K562 (cell line): Measurements from ENCODE around the gene LRRC41. TPM values are rescaled to one million over a fixed set of nuclear protein-coding genes. Genes with fewer than 3 reads are reported as not detected.

Experiments used
- ARID3A ChIP-seq: IDR thresholded peaks from 2 replicates; pipeline ENCODE4 v1.6.1; 2012; ENCODE audit warnings: low read depth, low read length, improper control_type of control experiment, borderline replicate concordance
- CAMTA2 ChIP-seq: fragments of 250-450 bp; sonication (Bioruptor Pico); conservative IDR thresholded peaks from 2 replicates; pipeline ENCODE4 v1.5.1; 2022
- LARP7 ChIP-seq: fragments of 450-650 bp; IDR thresholded peaks from 2 replicates; pipeline ENCODE4 v1.6.1; 2016
- MAFK ChIP-seq: IDR thresholded peaks from 2 replicates; pipeline ENCODE4 v1.6.1; 2011; ENCODE audit warnings: low read length, improper control_type of control experiment
- NR2C2 ChIP-seq, 2 experiments: fragments of 200-800 bp in 1 of 2; sonication (Bioruptor generic) in 1 of 2; sonication (generic) in 1 of 2; formaldehyde crosslinking in 1 of 2; IDR thresholded peaks; 2 replicates each; pipeline versions ENCODE4 v1.6.1 to v1.8.0; 2016 to 2022; ENCODE audit warnings: mild to moderate bottlenecking in 1 of 2, missing compliant biosample characterization in 1 of 2, missing genetic modification characterization in 1 of 2, missing genetic modification reagents in 1 of 2
- PTBP1 ChIP-seq: fragments of 200-400 bp; formaldehyde crosslinking; IDR thresholded peaks from 2 replicates; pipeline ENCODE4 v1.6.1; 2017; ENCODE audit warnings: low read depth, low read length
- TARDBP ChIP-seq: fragments of 450-650 bp; IDR thresholded peaks from 2 replicates; pipeline ENCODE4 v1.6.1; 2016
- TCF7L2 ChIP-seq: fragments of 150-350 bp; IDR thresholded peaks from 2 replicates; pipeline ENCODE4 v1.6.1; 2016; ENCODE audit warnings: low read depth, mild to moderate bottlenecking, low read length, moderate library complexity
- ZBTB1 ChIP-seq: sonication (generic); formaldehyde crosslinking; IDR thresholded peaks from 2 replicates; pipeline ENCODE4 v1.8.1; 2023; ENCODE audit warnings: missing genetic modification reagents, low read depth, mild to moderate bottlenecking, borderline replicate concordance
- ZBTB17 ChIP-seq: fragments of 450-650 bp; formaldehyde crosslinking; IDR thresholded peaks from 2 replicates; pipeline ENCODE4 v1.4.0; 2020; ENCODE audit warnings: mild to moderate bottlenecking
- ZNF785 ChIP-seq: fragments of 250-450 bp; sonication (Bioruptor Pico); IDR thresholded peaks from 2 replicates; pipeline ENCODE4 v1.4.0; 2020; ENCODE audit warnings: mild to moderate bottlenecking
- polyA plus RNA-seq, 8 experiments: library from polyadenylated mRNA; depleted of rRNA in 4 of 8; stranded (reverse) in 5 of 8; unstranded in 3 of 8; fragments of >200 nt; fragmentation: Nextera tagmentation in 2 of 8; fragmentation: Illumina TruSeq in 1 of 8; extraction: Ambion mirVana in 2 of 8; extraction: Trizol in 1 of 8; gene quantifications; 2 replicates each; pipeline versions ENCODE4 v1.2.1 to v1.2.3, GENCODE V29; 2011 to 2014; ENCODE audit warnings: inconsistent platforms in 1 of 8, missing spikeins in 1 of 8
- total RNA-seq, 7 experiments: library from RNA; depleted of rRNA in 6 of 7; stranded (reverse); fragments of >200 nt in 6 of 7; fragmentation: Illumina TruSeq in 2 of 7; extraction: Trizol in 2 of 7; gene quantifications; 2 replicates each; pipeline versions ENCODE4 v1.2.1 to v1.2.3, GENCODE V29; 2011 to 2021; ENCODE audit warnings: low replicate concordance in 1 of 7
- TF ChIP-seq, protein P1 (sequence below): sonication (generic); formaldehyde crosslinking; IDR thresholded peaks from 2 replicates; pipeline ENCODE4 v1.8.0; 2023; ENCODE audit warnings: mild to moderate bottlenecking, missing genetic modification reagents
- TF ChIP-seq, protein P2 (sequence below): sonication (generic); formaldehyde crosslinking; IDR thresholded peaks from 2 replicates; pipeline ENCODE4 v1.8.0; 2022; ENCODE audit warnings: missing genetic modification reagents, mild to moderate bottlenecking, borderline replicate concordance

Gene LRRC41
- total and polyA plus RNA-seq, 9 of the 15 experiments (the other 6 are each of a cell fraction or from before 2014, with no cell fraction given) = 10.5 to 64.7 (median 44.2) TPM

DNA sequence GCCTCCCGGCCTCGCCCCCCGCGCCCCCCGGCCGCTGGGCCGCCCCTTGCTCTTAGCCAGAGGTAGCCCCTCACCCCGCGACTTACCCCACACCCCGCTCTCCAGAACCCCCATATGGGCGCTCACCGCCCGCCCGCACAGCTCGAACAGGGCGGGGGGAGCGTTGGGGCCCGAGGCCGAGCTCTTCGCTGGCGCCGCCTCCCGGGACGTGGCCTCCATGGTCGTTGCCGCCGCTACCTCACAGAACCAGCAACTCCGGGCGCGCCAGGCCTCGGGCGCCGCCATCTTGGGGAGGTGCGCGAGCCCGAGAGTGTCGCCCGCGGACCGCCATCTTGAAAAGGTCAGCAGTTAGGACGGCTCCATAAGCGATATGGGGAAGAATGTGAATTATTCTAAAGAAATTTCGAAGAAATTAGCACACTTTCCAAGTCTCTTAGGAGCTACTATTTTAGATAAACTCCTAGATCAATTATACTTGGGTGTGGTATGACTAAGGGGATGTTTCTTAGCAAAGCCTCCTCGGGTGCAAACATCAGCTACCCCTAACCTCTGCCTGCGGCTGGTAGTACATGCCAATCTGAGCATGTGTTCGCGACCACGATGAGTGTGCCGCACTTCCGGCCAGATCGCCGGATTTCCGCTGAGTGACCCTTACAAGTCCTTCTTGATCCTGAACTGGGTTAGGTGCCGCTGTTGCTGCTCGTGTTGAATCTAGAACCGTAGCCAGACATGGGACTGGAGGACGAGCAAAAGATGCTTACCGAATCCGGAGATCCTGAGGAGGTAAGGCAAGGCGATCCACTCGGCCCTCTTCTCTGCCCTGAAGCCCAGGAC is at the start of gene LRRC41, which contains the start of gene UQCRH (continued):
- peak; percentile 82 for TF ChIP-seq NR2C2 (CRISPR knock-in tag; IDR thresholded peaks at IDR 0.05)
- peak; percentile 97 for TF ChIP-seq NR2C2 (tag; IDR thresholded peaks at IDR 0.05)
- TF ChIP-seq ARID3A = peak; percentile 84; the same call in 1 of the 2 replicates
- TF ChIP-seq TCF7L2 = peak; percentile 95
- 0 out of 2 replicates have a peak, but pooled peaks have one; percentile 36 for TF ChIP-seq MAFK
- TF ChIP-seq ZBTB1 (CRISPR knock-in tag) = no peak
- no peak for TF ChIP-seq LARP7
- TF ChIP-seq, protein P1, sequence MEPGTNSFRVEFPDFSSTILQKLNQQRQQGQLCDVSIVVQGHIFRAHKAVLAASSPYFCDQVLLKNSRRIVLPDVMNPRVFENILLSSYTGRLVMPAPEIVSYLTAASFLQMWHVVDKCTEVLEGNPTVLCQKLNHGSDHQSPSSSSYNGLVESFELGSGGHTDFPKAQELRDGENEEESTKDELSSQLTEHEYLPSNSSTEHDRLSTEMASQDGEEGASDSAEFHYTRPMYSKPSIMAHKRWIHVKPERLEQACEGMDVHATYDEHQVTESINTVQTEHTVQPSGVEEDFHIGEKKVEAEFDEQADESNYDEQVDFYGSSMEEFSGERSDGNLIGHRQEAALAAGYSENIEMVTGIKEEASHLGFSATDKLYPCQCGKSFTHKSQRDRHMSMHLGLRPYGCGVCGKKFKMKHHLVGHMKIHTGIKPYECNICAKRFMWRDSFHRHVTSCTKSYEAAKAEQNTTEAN = peak; percentile 30
- no peak for TF ChIP-seq PTBP1
- no peak for TF ChIP-seq CAMTA2
- TF ChIP-seq ZNF785 (CRISPR knock-in tag) = no peak
- TF ChIP-seq, protein P2, sequence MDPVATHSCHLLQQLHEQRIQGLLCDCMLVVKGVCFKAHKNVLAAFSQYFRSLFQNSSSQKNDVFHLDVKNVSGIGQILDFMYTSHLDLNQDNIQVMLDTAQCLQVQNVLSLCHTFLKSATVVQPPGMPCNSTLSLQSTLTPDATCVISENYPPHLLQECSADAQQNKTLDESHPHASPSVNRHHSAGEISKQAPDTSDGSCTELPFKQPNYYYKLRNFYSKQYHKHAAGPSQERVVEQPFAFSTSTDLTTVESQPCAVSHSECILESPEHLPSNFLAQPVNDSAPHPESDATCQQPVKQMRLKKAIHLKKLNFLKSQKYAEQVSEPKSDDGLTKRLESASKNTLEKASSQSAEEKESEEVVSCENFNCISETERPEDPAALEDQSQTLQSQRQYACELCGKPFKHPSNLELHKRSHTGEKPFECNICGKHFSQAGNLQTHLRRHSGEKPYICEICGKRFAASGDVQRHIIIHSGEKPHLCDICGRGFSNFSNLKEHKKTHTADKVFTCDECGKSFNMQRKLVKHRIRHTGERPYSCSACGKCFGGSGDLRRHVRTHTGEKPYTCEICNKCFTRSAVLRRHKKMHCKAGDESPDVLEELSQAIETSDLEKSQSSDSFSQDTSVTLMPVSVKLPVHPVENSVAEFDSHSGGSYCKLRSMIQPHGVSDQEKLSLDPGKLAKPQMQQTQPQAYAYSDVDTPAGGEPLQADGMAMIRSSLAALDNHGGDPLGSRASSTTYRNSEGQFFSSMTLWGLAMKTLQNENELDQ (CRISPR knock-in tag) = no peak
- TF ChIP-seq TARDBP = peak; percentile 80; the same call in 1 of the 2 replicates
- peak; percentile 17; the same call in 1 of the 2 replicates for TF ChIP-seq ZBTB17 (CRISPR knock-in tag)
